Esophagus squamous epithelium (tissue), 5 donors: ENCODE data around the gene KLC1. TPM values are rescaled to one million over a fixed set of nuclear protein-coding genes. Genes with fewer than 3 reads are reported as not detected.
A peak's percentile ranks its signal among the peaks of the same experiment; 100 is the strongest.

Source experiments
- DNase-seq: peaks from one replicate; lab custom pipeline; 2025; lab: John Stamatoyannopoulos, UW
- H3K27ac ChIP-seq, 4 donors: fragments of 200-600 bp; sonication (generic); one replicate each; pipeline ENCODE4 v1.5.1; 2016 to 2019; ENCODE audit warnings: mild to moderate bottlenecking in 1 of 4
- H3K27me3 ChIP-seq, 4 donors: fragments of 200-600 bp; sonication (generic); 1 replicate in 3 of 4; 2 replicates in 1 of 4; pipeline versions ENCODE4 v1.5.1 to v1.6.0; 2017 to 2021; ENCODE audit warnings: antibody characterized with exemption in 1 of 4
- H3K36me3 ChIP-seq, 3 donors: fragments of 200-600 bp; sonication (generic); one replicate each; pipeline ENCODE4 v1.5.1; 2016 to 2019
- H3K4me1 ChIP-seq, 3 donors: fragments of 200-600 bp; sonication (generic); one replicate each; pipeline ENCODE4 v1.5.1; 2017 to 2019
- H3K4me3 ChIP-seq, 4 donors: fragments of 200-600 bp; sonication (generic); 1 replicate in 3 of 4; 2 replicates in 1 of 4; pipeline ENCODE4 v1.5.1; 2016 to 2019; ENCODE audit warnings: mild to moderate bottlenecking in 2 of 4, moderate library complexity in 1 of 4
- H3K9me3 ChIP-seq, 3 donors: fragments of 200-600 bp; sonication (generic); one replicate each; pipeline ENCODE4 v1.5.1; 2016 to 2019
- CTCF ChIP-seq, 6 experiments: fragments of 450-650 bp in 4 of 6; fragments of 200-600 bp in 2 of 6; sonication (generic) in 2 of 6; IDR thresholded peaks; one replicate each; pipeline ENCODE4 v1.5.1; 2016 to 2019; ENCODE audit warnings: antibody characterized with exemption in 6 of 6, mild to moderate bottlenecking in 4 of 6, moderate library complexity in 4 of 6
- POLR2A ChIP-seq, 4 donors: fragments of 450-650 bp; IDR thresholded peaks; one replicate each; pipeline ENCODE4 v1.6.1; 2017; ENCODE audit warnings: antibody characterized with exemption in 4 of 4, mild to moderate bottlenecking in 4 of 4, moderate library complexity in 3 of 4
- WGBS, 2 donors: methylation state at CpG; one replicate each; pipeline ENCODE4 v1.1.5; 2018; 5-methylcytosine and 5-hydroxymethylcytosine counted together
- intact Hi-C: fragments of 100-400 bp; cut with DNase I; formaldehyde crosslinking; loops from one replicate; pipeline ENCODE4 v1.15.0; 2022
- total RNA-seq, 4 donors: library from RNA; depleted of rRNA; stranded (reverse); fragments of >200 nt; gene quantifications; one replicate each; pipeline ENCODE4 v1.1.0, GENCODE V29; 2016
- donor health status: DM: yes; HTN: yes; CAD: no.

Gene KLC1
- total RNA-seq, 4 donors from 2014 or later, result 101 to 285 (median 194) TPM

GRCh38 chr14:103616635-103617300 lies 12.2 kb upstream of the KLC1 start:
- DNase-seq, result no peak
- intact Hi-C loops, result no loop called here
- WGBS, 2 donors, result 82 to 94% methylated on average over 10 to 14 of the region's 17 CpGs
- TF ChIP-seq CTCF (IDR thresholded peaks at IDR 0.05) (no peak), POLR2A (IDR thresholded peaks at IDR 0.05) (no peak)
- H3K27me3 ChIP-seq, result no peaks in the 10 kb centered on the region
- H3K36me3 ChIP-seq, result no peaks in the 10 kb centered on the region
- no peak overlapping the region for H3K27ac ChIP-seq
- H3K4me3 ChIP-seq, result no peak overlapping the region
- no peaks in the 10 kb centered on the region for H3K4me1 ChIP-seq
- peaks cover 0 to 2% (median 2%) of the 10 kb centered on the region in 3 donors for H3K9me3 ChIP-seq

- intact Hi-C loops, result no loop called here
- no peaks in the 10 kb centered on the region for H3K36me3 ChIP-seq
- DNase-seq, result no peak
- H3K9me3 ChIP-seq, result no peaks in the 10 kb centered on the region
- H3K27me3 ChIP-seq, result no peaks in the 10 kb centered on the region
- H3K4me3 ChIP-seq, result no peak overlapping the region
- peaks cover 2 to 10% (median 3%) of the 10 kb centered on the region in 3 donors for H3K4me1 ChIP-seq
- TF ChIP-seq POLR2A (IDR thresholded peaks at IDR 0.05), result no peak
- no peak for TF ChIP-seq CTCF (IDR thresholded peaks at IDR 0.05)
- no peak overlapping the region for H3K27ac ChIP-seq
- WGBS, 2 donors, result 39 to 62% methylated on average over 5 of the region's 5 CpGs
Observed at GRCh38 chr14:103619057-103619456, 10.0 kb upstream of the KLC1 start.

GRCh38 chr14:103621860-103622259 lies 7.2 kb upstream of the KLC1 start:
- WGBS, 2 donors, result 78 to 83% methylated on average over 4 to 5 of the region's 5 CpGs
- Histone ChIP-seq H3K9me3 (no peaks in the 10 kb centered on the region), H3K36me3 (no peaks in the 10 kb centered on the region), H3K27me3 (no peaks in the 10 kb centered on the region), H3K27ac (no peak overlapping the region), H3K4me3 (no peak overlapping the region), H3K4me1 (peaks cover 18 to 34% (median 19%) of the 10 kb centered on the region in 3 donors)
- DNase-seq, result no peak
- intact Hi-C loops, result loop anchor here (10.0 kb wide), 1 partner anchor 47 kb away; no protein-coding TSS in a partner anchor
- no peak for TF ChIP-seq CTCF (IDR thresholded peaks at IDR 0.05)
- TF ChIP-seq POLR2A (IDR thresholded peaks at IDR 0.05), result no peak

- intact Hi-C loops, result loop anchor here (10.0 kb wide), 1 partner anchor 49 kb away; no protein-coding TSS in a partner anchor
- Histone ChIP-seq H3K4me3 (no peak overlapping the region), H3K27me3 (no peaks in the 10 kb centered on the region), H3K27ac (no peak overlapping the region), H3K9me3 (no peaks in the 10 kb centered on the region), H3K4me1 (peaks cover 26 to 48% (median 27%) of the 10 kb centered on the region in 3 donors), H3K36me3 (no peaks in the 10 kb centered on the region)
- 94 to 99% methylated on average over 4 of the region's 4 CpGs for WGBS, 2 donors
- TF ChIP-seq CTCF (IDR thresholded peaks at IDR 0.05) (no peak), POLR2A (IDR thresholded peaks at IDR 0.05) (no peak)
- no peak for DNase-seq
Observed at GRCh38 chr14:103623308-103623707, 5.7 kb upstream of the KLC1 start.

- intact Hi-C loops, result loop anchor here (10.0 kb wide), 1 partner anchor 49 kb away; no protein-coding TSS in a partner anchor
- TF ChIP-seq CTCF (IDR thresholded peaks at IDR 0.05), result no peak
- no peak for TF ChIP-seq POLR2A (IDR thresholded peaks at IDR 0.05)
- H3K4me3 ChIP-seq, result peak overlapping the region in 1 of 4 donors; percentile 4
- no peak for DNase-seq
- H3K27ac ChIP-seq, result peak overlapping the region; percentile 66 to 86 (median 80)
- no peaks in the 10 kb centered on the region for H3K9me3 ChIP-seq
- 80% methylated on average over 1 of the region's 16 CpGs; no CpG with 5 or more reads in 1 of the 2 donors for whole genome bisulfite sequencing, 2 donors
- no peaks in the 10 kb centered on the region for H3K36me3 ChIP-seq
- peaks cover 27 to 53% (median 31%) of the 10 kb centered on the region in 3 donors for H3K4me1 ChIP-seq
- H3K27me3 ChIP-seq, result no peaks in the 10 kb centered on the region
Observed at GRCh38 chr14:103623883-103624482, 5.0 kb upstream of the KLC1 start.
